Epithelial cell of esophagus (primary cell): ENCODE data around the gene NR5A1.

Experiments used
- DNase-seq: peaks from one replicate; pipeline ENCODE4 v3.0.0; 2010; ENCODE audit warnings: low read depth
- H3K4me3 ChIP-seq: 2 replicates; pipeline ENCODE4 v1.5.1; 2011; ENCODE audit warnings: mild to moderate bottlenecking, low read length, control low read depth
- CTCF ChIP-seq: IDR thresholded peaks from 2 replicates; pipeline ENCODE4 v1.5.1; 2011; ENCODE audit warnings: low read depth, mild to moderate bottlenecking, low read length, control low read depth, inconsistent platforms; ENCODE audit not compliant: insufficient read depth; ENCODE audit errors: missing control alignments

The NR5A1 gene

GRCh38 chr9:124482431-124483031 is 24.7 kb downstream of the NR5A1 start:
- no peak overlapping the region for H3K4me3 ChIP-seq

GRCh38 chr9:124481115-124481514 is 26.1 kb downstream of the NR5A1 start:
- no peak for DNase-seq
- TF ChIP-seq CTCF, result no peak

More at GRCh38 chr9:124482431-124483031, 24.7 kb downstream of the NR5A1 start:
- DNase-seq, result no peak
- no peak for TF ChIP-seq CTCF

DNA sequence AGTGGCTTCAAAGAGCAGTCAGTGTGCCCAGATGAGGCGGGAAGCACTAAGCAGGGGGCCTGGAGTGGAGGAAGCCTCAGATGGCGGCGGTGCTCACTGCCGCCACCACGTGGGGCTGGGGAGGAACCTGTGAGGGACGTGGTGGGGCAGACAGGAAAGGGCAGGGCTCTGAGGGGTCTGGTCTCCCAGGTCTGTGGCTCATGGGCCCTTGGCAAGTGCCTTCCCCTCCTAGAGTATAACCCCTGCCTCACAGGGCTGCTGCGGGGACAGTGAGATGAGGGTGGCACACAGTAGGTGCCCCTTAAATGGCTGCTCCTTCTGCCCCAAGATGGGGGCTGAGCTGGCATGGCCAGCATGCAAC is 26.6 kb downstream of the NR5A1 start:
- TF ChIP-seq CTCF, result peak; percentile 48
- peak; percentile 37 for DNase-seq
- H3K4me3 ChIP-seq, result no peak overlapping the region

More at GRCh38 chr9:124481115-124481514, 26.1 kb downstream of the NR5A1 start:
- H3K4me3 ChIP-seq, result no peak overlapping the region

DNA sequence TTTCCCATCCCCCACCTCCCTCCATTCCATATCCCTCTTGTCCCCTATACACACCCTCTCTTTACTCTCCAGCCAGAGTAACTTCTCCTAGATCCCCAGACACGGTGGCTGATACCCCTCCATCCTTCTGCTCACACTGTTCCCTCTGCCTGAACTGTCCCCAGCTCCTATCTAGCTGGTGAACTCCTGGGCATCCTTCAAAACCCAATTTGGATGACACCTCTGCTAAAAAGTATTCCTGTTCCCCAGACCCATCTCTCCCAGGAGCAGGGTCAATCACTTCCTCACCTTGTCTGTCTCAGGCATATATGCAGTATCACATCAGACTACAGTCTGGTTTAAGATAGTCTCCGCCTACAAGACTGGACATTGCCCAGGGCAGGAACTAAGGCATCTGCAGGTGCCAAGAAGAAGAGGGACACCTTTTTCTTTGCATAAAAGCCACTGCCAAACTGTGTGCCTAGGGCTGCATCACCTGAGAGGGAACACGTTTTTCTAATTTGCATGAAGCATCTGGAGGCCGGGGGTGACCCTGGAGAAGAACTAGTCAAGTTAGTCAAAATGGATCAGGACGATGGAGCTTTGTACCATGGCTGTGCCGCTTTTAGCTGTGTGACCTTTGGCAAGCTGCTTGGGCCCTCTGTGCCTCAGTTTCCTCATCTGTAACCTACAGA is 27.1 kb downstream of the NR5A1 start:
- no peak for DNase-seq
- no peak for TF ChIP-seq CTCF
- no peak overlapping the region for H3K4me3 ChIP-seq

DNA sequence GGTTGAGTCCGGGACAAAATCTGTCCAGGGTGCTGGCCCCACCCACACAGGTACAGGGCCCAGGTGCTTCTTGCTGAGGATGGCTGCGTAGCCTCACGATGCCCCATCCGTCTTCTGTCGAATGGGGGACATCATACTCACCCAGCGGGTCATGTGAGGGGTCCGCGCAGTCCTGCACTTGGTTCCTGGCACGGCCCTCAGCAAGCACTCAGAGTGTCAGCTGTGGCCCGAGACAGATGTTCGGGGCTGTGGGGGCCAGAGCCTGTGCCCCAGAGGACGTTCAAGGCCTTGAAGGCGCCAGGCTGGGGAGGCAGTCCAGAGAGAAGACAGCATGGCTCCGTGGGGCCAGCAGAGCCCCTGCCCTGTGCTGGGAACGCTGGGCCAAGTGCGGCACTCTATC is 27.8 kb downstream of the NR5A1 start:
- no peak for TF ChIP-seq CTCF
- no peak for DNase-seq
- H3K4me3 ChIP-seq, result no peak overlapping the region

DNA sequence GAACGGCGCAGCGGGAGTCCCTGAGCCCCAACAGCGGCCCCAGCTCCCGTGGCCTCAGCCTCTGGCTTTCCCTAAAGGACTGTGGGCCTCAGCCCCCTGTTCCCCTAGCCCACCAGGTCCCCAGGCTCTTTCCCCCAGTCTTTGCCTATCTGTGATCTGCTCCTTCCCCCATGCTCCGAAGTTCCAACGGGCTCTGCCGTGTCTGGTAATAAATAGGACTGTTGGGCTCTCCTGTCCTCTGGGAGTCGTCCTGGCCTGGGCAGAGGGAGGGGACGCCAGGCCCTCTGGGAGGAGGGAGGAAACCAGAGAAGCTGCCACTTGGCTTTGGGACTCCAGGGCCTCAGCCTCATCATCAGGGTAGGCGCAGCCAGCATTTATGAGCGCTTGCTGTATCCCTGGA is 28.8 kb downstream of the NR5A1 start:
- no peak for DNase-seq
- H3K4me3 ChIP-seq, result no peak overlapping the region
- no peak for TF ChIP-seq CTCF
